SH-SY5Y (cell line): ENCODE results near the gene SYCE3.

Source experiments
- GATA2 ChIP-seq: IDR thresholded peaks from 2 replicates; pipeline ENCODE4 v1.6.1; 2011; ENCODE audit warnings: mild to moderate bottlenecking, low read depth, low read length
- GATA3 ChIP-seq: IDR thresholded peaks from 2 replicates; pipeline ENCODE4 v1.6.1; 2011; ENCODE audit warnings: low read depth, mild to moderate bottlenecking, low read length, moderate library complexity

GRCh38 chr22:50569896-50570535, 7.3 kb upstream of the SYCE3 start:
- no peak for TF ChIP-seq GATA2
- TF ChIP-seq GATA3 = no peak
